GOT3 (cell line): ENCODE data around the gene MAGI2.
"Not testable (repeated sequence)": the region's sequence is repeated elsewhere in the genome, so short reads cannot be mapped to it uniquely, and the experiment has no call there.

ENCODE experiments used
- DNase-seq: peaks from one replicate; lab custom pipeline; 2025; ENCODE audit warnings: mixed read lengths; lab: John Stamatoyannopoulos, UW

MAGI2 gene

DNA sequence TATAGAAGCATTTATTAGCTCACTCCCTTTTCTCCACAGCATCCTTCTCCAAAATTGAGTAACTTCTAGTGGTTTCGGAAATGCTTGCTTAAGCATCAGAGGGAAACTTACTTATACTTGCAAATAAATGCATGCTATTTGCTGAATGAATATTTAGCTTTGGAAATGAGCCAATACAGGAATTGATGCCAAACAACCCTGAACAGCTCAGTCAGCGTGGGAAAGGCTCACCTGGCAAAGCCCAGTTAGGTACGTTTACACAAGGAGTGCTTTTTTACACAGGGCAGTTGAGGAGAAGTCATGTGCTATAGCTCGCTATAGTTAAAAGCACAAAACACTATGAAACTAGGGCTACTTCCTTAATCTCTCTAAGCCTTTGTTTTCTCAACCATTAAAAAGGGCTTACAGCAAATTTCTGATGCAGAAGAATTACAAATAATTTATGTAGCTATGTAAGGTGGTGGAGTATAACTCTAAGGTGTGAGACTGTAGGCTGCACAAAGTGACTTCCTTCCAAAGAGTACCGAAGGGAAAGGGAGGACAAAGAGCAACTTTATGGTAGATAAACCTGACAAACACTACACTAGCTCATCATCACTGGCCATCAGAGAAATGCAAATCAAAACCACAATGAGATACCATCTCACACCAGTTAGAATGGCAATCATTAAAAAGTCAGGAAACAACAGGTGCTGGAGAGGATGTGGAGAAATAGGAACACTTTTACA is 1156.7 kb downstream of the MAGI2 start:
- DNase-seq = no peak

DNA sequence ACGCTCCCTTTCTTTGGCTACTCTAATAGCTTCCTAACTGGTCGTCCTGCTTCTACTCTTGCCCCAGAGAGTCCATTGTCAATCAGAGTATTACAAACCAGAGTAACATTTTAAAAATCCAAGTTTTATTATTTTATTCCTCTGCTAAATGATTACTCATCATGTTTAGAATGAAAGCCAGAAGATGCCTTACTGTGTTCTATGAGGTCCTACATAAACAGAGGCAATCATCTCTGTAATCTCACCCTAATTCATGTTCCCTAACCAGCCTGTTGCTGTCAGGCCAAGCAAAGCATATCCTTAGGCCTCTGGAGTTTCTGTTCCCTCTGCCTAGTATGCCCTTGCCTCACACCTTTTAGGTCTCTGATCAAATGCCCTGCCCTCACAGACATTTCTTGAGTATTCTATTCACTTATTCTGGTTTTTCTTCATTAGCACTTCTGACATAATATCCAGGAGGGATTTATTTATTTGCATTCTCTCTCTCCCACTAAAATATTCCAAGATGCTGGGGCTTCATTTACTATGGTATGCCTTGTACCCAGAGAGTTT is 1157.3 kb downstream of the MAGI2 start:
- DNase-seq = no peak

DNA sequence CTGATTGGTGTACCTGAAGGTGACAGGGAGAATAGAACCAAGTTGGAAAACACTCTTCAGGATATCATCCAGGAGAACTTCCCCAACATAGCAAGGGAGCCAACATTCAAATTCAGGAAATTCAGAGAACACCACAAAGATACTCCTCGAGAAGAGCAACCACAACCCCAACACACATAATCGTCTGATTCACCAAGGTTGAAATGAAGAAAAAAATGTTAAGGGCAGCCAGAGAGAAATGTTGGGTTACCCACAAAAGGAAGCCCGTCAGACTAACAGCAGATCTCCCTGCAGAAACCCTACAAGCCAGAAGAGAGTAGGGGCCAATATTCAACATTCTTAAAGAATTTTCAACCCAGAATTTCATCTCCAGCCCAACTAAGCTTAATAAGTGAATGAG is 1164.0 kb downstream of the MAGI2 start:
- not testable (repeated sequence) for DNase-seq

DNA sequence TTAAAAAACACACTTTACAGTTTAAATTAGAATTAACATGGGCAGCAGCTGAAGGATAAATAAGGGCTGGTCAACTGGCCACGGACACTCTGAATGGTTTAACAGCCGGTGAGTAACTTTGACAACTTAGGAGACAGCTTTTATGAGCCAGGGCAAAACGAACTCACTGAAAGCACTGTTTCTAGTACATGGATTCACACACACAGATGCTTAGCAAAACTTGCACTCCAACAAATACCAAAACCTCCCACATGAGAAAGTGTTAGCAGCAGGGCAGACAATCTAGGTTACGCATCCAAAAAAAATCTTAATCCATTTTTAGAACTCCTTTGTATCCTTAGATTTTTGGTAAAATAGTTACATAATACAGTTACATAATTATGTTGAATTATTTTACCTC is 1168.5 kb downstream of the MAGI2 start:
- no peak for DNase-seq

DNA sequence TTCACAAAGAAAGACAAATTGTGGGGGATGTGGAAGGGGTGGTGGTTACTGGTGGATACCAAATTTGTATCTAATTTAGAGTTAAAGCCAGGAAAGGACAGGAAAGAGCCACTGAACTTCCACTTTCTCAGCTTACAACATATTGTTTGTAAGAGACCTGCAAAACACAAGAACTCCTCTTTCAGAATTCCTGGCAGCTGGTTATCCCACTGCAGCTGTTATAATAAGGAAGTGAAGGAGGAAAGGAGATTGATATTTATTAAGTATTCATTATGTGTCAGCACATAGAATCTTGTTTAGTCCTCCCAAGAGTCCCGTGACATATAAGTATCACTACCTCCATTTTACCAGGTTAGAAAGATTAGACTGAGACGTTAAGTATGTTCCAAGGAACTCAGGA is 1173.2 kb downstream of the MAGI2 start:
- DNase-seq = no peak

DNA sequence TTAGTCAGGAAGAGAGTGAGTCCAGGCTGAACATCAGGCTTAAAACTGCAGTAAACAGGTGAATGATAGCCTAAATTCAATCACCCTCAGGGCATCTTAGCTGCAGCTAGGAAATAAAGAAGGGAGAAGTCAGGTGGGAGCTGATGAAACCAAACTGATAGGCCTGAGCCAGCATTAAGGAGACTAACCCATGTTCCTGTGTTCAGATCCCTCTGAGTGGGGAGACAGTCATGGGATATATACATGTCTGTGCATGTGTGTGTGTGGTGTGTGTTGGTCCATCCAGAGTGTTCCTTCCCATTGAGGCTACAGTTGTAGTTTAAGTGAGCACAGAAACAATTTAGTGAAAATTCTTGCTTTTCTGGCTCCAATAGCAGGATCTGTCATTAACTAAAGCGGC is 1174.0 kb downstream of the MAGI2 start:
- no peak for DNase-seq

DNA sequence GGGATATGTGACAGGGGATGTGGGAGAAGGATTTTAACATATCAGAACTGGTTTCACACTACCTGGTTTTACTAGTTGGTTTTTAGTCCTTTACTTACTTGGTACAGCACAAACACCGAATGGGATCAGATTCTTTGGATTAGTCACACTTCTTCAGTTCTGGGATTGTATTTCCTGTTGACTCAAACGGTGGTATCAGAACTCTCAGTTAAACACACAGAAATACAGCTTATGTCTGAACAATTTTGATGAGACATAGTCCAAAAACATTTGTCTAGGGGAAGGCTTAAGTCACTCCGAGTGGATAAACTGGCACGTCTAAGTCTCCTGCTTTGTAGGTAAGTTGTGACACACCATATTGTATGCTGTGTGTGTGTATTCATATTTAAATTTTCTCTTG is 1174.4 kb downstream of the MAGI2 start:
- DNase-seq = no peak

DNA sequence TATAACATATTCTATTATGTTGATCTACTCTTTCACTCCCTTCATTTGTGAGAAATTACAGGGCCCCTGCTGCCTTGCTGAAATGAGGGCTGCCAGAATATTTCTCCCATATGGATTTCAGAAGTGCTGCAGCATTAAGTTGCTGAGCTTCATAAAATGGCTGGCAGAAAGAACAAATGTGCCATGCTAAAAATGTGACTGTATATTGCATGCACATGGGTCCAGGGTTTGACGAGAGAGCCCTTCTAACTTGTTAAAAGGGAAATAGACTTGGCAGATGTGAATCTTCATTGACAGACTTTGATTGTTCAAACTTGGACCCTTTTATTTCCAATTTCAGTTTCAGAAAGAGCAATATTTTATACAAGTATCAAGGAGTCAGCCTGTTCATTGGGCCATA is 1186.3 kb downstream of the MAGI2 start:
- no peak for DNase-seq

DNA sequence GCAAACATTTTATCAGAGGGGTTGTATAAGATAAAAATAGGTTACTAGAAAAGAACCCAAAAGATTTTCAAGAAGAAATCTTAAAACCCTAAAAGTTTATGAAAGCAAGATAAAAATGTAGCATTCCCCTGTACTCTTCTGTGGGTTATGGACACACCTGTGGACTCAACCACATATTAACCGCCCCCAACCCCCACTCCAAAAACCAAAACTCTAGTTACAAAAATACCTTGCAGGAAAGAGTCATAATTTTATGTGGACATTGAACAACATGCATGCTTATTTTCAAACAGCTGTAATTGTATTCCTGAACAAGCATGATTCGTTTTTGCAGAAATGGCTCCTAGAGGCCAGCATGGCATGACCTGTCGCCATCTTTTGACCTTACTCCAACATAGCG is 1188.0 kb downstream of the MAGI2 start:
- no peak for DNase-seq

DNA sequence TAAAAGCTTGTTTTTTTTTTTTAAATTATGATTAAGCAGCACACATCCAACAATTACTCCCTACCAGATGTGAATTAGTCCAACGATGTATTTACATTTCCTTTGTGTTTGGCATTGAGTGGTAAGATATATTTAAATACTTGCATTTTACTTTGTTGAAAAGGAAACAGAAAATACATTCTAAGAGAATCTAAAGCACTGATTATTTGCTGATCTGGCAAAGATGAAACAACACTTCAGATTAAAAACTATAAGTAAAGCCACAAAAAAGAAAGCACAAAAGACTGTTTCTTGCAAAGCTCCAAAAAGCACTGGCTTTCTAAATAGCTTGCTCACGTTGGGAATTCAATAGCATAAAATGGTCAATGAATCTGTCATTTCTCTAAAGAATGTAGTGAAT is 1188.4 kb downstream of the MAGI2 start:
- no peak for DNase-seq

DNA sequence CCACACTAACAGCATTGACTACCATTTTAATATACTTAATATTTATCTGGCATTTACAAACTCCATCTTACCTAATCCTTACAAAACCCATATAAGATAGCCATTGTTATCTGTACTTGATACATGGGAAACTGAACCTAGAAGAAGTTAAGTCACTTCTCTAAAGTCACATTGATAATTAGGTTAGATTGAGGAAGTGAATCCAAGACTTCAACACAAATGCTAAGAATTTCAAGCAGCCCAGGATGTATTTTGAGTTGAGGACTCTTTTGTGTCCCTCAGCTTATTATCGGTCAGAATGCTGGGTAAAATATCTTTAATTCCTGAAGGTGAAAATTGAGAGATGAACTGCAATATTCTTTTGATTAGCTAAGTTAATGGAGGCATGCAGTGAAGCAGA is 1189.4 kb downstream of the MAGI2 start:
- DNase-seq = no peak

DNA sequence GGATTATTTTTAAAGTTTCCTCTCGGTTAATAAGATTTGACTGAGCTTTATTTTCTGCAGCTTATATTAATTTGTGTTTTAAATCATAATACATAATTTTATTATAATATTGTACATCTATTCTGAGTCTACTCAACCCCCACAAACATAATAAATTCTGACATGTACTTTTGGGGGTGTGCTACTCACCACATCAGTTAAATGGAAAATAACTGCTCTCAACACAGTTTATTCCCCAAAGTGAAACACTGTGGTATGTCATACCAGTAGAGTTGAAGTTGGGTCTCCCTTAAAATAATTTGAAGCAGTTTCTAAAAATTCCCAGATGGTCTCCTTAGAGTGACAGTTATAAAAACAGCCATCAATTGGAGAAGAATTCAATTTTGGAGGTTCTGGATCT is 1191.7 kb downstream of the MAGI2 start:
- DNase-seq = no peak

DNA sequence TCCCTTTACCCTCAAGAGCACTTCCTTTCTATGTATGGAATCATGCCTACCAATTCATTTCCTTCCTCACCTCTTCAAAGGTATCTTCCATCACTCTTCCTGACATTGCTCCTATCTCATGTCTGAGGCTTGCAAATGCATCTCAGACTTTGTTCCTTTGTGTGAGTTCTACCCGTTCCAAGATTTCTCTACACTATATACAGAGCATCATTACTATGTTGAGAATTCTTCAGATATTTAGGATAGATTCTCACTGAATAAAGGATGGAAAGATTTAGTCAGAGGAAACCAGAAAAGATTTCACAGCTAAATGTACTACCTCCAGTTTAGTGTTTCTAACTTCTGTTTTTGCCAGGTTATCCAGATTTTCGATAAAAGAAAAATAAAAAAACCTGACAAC is 1192.2 kb downstream of the MAGI2 start:
- no peak for DNase-seq

DNA sequence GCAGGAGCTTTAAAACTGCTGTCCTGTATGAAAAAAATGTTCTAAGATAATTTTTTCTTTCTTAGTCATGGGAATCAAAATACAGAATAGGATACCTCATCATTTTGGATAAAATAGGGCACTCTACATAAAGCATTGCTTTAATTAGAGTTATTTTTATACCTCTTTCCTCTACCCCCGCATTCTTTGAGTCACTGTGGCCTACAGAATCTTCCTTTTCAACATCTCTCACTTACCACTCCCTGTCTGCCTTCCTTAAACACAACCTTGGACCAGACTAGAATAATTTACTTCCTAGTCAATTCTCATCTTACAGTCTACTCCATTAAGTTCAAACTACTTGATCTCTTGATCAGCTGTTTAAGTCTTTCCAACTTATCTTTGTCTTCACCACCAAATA is 1192.6 kb downstream of the MAGI2 start:
- no peak for DNase-seq

DNA sequence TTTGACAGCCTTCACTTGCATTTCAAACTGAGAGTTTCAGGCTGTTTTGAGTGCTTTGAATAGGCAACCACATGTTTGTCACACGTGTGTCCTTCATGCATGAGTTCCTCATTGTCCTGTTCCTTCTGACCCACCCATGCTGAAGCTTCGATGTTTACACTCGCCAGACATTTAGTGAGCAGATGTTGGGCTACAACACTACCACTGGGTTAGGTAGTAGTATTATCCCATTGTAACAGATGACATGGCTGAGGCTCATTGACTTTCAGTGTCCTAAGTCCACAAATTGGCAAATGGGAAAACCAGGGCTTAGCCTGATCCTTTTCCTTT is 1198.8 kb downstream of the MAGI2 start:
- no peak for DNase-seq

DNA sequence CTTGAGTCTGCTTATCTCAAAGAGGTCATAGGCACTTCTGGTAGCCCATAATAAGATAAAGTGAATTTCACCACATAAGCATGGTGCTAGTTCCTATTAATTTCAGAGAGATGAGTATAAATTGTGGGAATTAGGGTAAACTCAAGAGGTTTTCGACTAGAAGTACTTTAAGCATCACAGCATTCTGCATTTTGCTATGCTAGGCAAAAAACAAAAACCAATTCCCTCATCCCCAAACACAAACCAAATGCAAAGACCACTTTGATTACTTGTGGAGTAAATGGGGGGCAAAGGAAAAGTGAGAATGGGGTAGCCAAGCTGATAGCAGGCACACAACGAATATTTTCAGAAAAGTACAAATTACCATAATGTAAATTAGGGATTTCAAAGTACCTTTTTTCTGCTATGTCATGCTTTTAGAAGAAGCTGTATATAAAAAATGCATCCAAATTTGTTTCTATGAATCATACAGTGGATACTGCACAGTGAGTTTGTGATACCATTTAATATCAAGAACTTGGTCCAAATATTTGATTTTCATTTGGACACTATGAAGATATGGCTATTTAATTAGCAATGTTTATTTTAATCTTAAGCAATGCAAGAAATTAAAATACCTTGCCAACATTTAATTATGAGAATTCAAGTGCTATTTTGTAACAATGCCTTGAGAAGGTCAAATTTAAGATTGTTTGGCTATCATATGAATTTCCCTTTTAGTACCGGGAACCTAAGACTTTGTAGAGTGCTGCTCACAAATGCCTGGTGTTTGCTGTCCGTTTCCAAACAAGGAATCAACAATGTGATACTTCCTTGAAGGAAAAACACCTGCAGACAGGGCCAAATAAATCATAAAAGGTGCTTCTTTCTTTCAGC is 1199.4 kb downstream of the MAGI2 start:
- DNase-seq = no peak

DNA sequence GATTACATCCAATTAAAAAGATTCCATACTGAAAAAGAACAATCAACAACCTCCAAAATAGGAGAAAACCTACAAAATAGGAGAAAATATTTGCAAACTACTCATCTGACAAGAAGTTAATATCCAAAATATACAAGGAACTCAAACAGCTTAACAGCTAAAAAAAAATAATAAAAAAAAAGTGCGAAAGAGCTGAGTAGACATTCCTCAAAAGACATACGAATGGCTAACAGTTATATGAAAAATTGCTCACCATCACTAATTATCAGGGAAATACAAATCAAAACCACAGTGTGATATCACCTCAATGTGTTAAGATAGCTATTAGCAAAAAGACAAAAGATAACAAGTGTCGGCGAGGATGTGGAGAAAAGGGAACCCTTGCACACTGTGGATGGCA is 1204.6 kb downstream of the MAGI2 start:
- no peak for DNase-seq

DNA sequence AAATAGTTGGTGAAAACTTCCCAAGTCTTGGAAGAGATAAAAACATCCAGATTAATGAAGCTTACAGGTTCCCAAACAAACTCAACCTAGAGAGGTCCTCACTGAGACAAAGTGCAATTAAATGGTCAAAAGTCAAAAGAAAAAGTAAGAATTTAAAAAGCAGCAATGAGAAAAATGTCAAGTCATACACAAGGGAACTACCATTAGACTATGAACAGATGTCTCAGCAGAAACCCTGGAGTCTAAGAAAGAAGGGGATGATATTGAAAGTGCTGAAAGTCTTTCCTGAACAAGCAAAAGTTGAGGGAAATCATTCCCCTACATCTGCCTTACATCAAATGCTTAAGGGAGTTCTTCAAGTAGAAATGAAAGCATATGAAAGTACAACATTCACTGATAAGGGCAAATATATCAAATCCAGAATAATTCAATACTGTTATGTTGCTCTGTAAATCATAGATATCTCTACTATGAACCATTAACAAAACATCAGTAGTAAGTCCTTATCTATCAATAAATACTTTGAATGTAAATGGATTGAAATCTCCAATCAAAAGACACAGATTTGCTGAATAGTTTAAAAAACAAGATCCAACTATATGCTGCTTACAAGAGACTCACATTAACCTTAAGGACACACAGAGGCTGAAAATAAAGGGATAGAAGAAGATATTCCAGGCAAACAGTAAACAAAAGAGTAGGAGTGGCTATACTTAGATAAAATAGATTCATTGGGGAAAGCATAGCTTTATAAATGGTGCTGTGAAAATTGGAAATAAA is 1205.4 kb downstream of the MAGI2 start:
- DNase-seq = no peak

DNA sequence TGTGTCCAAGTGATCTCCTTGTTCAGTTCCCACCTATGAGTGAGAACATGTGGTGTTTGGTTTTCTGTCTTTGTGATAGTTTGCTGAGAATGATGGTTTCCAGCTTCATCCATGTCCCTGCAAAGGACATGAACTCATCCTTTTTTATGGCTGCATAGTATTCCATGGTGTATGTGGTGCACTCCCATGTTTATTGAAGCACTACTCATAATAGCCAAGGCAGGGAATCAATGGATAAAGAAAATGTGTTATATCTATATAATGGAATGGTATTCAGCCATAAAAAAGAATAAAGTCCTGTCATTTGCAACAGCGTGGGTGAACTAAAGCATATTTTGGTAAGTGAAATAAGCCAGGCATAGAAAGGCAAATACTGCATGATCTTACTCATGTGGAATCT is 1213.3 kb downstream of the MAGI2 start:
- not testable (repeated sequence) for DNase-seq

DNA sequence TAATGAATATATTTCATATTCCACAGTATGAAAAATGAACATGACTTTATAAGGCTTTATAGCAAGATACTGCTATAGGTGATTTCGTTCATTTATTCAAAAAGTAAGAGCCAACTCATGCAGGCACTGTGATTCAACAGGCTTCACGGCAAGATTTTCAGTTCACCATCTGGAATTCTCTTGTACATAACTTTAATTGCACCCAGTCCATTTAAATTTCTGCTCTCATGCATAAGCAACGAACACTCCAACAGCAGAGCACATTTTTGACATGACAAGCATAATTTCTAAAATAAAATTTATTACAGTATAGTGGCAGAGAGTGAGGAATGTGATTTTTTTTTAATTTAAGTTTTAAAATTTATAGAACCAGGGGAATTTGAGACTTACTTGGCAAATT is 1218.8 kb downstream of the MAGI2 start:
- DNase-seq = no peak

DNA sequence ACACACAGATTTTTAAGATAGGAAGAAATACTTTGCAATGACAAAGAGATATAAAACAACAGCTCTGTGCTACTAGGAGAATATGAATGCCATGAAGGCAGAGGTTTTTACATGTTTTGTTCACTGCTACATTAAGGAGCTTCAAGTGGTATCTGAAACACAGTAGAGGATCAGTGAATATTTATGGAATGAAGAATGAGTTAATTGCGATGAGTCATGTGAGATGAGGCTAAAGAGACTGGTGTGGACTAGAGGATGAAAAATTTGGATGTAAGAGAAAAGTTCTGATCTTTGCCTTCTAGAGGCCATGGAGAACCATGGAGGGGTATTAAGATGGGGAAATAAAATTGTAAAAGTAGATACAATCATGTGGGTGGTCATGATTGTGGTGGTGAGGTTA is 1220.7 kb downstream of the MAGI2 start:
- no peak for DNase-seq

DNA sequence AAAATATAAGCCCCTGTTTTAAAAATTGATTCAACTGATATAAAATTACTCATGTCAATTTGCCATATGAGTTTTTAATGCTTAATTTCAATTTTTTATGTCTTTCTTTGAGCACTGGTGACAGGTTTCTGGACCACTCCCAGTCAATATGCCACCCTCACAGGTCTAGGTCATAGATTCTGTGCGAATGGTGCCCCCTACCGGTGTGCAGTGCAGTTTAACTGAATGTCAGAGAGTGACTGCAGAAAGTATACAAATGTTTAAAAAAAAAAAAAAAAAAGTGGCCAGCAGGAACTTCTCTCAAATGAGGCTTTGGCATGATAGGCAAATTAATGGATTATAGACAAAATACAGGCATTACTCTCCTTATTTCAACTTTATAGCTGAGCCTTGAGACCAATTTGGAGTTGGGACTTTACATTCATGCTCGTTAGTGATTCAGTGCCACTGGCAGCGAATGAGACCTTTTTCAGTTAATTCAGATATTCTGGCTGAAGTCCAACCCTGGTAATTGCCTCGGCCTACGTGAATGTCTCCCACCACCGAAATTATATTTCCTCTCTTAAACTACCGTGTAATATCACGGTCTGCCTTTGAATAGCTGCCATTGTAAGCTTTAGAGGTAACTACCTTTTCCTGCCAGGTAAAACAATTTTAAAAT is 1227.3 kb downstream of the MAGI2 start:
- DNase-seq = no peak
